Renal cortex interstitium (tissue), 11 donors: ENCODE data around the gene CCNL1. TPM values are rescaled to one million over a fixed set of nuclear protein-coding genes. Genes with fewer than 3 reads are reported as not detected.
"Not testable (repeated sequence)": the region's sequence is repeated elsewhere in the genome, so short reads cannot be mapped to it uniquely, and the experiment has no call there.

Experiments used
- DNase-seq, 11 donors: peaks; one replicate each; pipeline ENCODE4 v3.0.0-alpha.2; 2013; ENCODE audit warnings: low read depth in 9 of 11, low spot score in 4 of 11; ENCODE audit errors: extremely low read depth in 1 of 11
- polyA plus RNA-seq, 3 donors: library from polyadenylated mRNA; unstranded; fragments of 120-200 nt; gene quantifications; one replicate each; pipeline ENCODE4 v1.2.1, GENCODE V29; 2013; ENCODE audit not compliant: insufficient read length in 3 of 3

CCNL1 gene
- polyA plus RNA-seq, 3 donors, result 145 to 231 (median 205) TPM

- DNase-seq, result no peak
Observed at GRCh38 chr3:157116017-157116416, 43.9 kb downstream of the CCNL1 start.

GRCh38 chr3:157115069-157116006 lies 44.6 kb downstream of the CCNL1 start:
- no peak for DNase-seq

- DNase-seq, result no peak
Observed at GRCh38 chr3:157113832-157114505, 46.0 kb downstream of the CCNL1 start.

GRCh38 chr3:157112536-157112935 lies 47.4 kb downstream of the CCNL1 start:
- DNase-seq, result no peak

GRCh38 chr3:157111518-157111917 lies 48.4 kb downstream of the CCNL1 start:
- no peak for DNase-seq

GRCh38 chr3:157110761-157111278 lies 49.1 kb downstream of the CCNL1 start:
- no peak for DNase-seq

- DNase-seq, result no peak
Observed at GRCh38 chr3:157109267-157110141, 50.4 kb downstream of the CCNL1 start.

- no peak for DNase-seq
Observed at GRCh38 chr3:157107644-157108133, 52.3 kb downstream of the CCNL1 start.

GRCh38 chr3:157107037-157107436 lies 52.9 kb downstream of the CCNL1 start:
- no peak for DNase-seq

GRCh38 chr3:157104928-157105652 lies 54.9 kb downstream of the CCNL1 start:
- DNase-seq, result no peak

GRCh38 chr3:157104521-157104920 lies 55.4 kb downstream of the CCNL1 start:
- DNase-seq, result no peak

GRCh38 chr3:157103860-157104259 lies 56.1 kb downstream of the CCNL1 start:
- DNase-seq, result no peak

GRCh38 chr3:157103280-157103679 lies 56.7 kb downstream of the CCNL1 start:
- no peak for DNase-seq

- not testable (repeated sequence) for DNase-seq
Observed at GRCh38 chr3:157102595-157102994, 57.4 kb downstream of the CCNL1 start.

GRCh38 chr3:157102098-157102497 lies 57.8 kb downstream of the CCNL1 start:
- no peak for DNase-seq

- DNase-seq, result no peak
Observed at GRCh38 chr3:157101486-157101885, 58.5 kb downstream of the CCNL1 start.

GRCh38 chr3:157100608-157101396 lies 59.1 kb downstream of the CCNL1 start:
- DNase-seq, result no peak

GRCh38 chr3:157100096-157100477 lies 59.9 kb downstream of the CCNL1 start:
- no peak for DNase-seq
